Gastroesophageal sphincter (tissue), 4 donors: ENCODE data around the gene SSH2. TPM values are rescaled to one million over a fixed set of nuclear protein-coding genes. Genes with fewer than 3 reads are reported as not detected.
A peak's percentile ranks its signal among the peaks of the same experiment; 100 is the strongest.

Source experiments
- ATAC-seq: fragments of 150-250 bp; one replicate; pipeline ENCODE4 v1.9.1; 2016; ENCODE audit warnings: mild to moderate bottlenecking, moderate library complexity
- H3K27ac ChIP-seq, 4 donors: fragments of 200-600 bp; sonication (generic) in 3 of 4; 1 replicate in 3 of 4; 2 replicates in 1 of 4; pipeline ENCODE4 v1.5.1; 2016 to 2019
- H3K27me3 ChIP-seq: fragments of 200-600 bp; sonication (generic); one replicate; pipeline ENCODE4 v1.5.1; 2019
- H3K36me3 ChIP-seq, 2 donors: fragments of 200-600 bp; sonication (generic); one replicate each; pipeline ENCODE4 v1.5.1; 2019; ENCODE audit warnings: control low read depth in 1 of 2
- H3K4me1 ChIP-seq, 3 donors: fragments of 200-600 bp; sonication (generic); 1 replicate in 2 of 3; 2 replicates in 1 of 3; pipeline ENCODE4 v1.5.1; 2016 to 2019; ENCODE audit warnings: control low read depth in 2 of 3
- H3K4me3 ChIP-seq, 2 donors: fragments of 200-600 bp; sonication (generic); one replicate each; pipeline ENCODE4 v1.5.1; 2019; ENCODE audit warnings: mild to moderate bottlenecking in 1 of 2, moderate library complexity in 1 of 2
- H3K9me3 ChIP-seq, 3 donors: fragments of 200-600 bp; sonication (generic); one replicate each; pipeline ENCODE4 v1.5.1; 2017 to 2019; ENCODE audit warnings: control low read depth in 2 of 3
- EP300 ChIP-seq: sonication (generic); formaldehyde crosslinking; IDR thresholded peaks from one replicate; pipeline ENCODE4 v1.6.1; 2017; ENCODE audit warnings: antibody characterized with exemption, mild to moderate bottlenecking
- POLR2A ChIP-seq, 2 donors: fragments of 450-650 bp; IDR thresholded peaks; one replicate each; pipeline ENCODE4 v1.6.1; 2017; ENCODE audit warnings: antibody characterized with exemption in 2 of 2, mild to moderate bottlenecking in 2 of 2, moderate library complexity in 1 of 2
- POLR2AphosphoS5 ChIP-seq: sonication (generic); formaldehyde crosslinking; IDR thresholded peaks from one replicate; pipeline ENCODE4 v1.6.1; 2017; ENCODE audit warnings: antibody characterized with exemption
- WGBS, 2 donors: methylation state at CpG; one replicate each; pipeline ENCODE4 v1.1.5; 2018; ENCODE audit warnings: low coverage in 1 of 2; 5-methylcytosine and 5-hydroxymethylcytosine counted together
- small RNA-seq, 4 donors: library from RNA; depleted of rRNA; stranded (forward); fragments of <200 nt; gene quantifications; one replicate each; pipeline ENCODE3, GENCODE V24; 2016
- total RNA-seq, 4 donors: library from RNA; depleted of rRNA; stranded (reverse); fragments of >200 nt; gene quantifications; one replicate each; pipeline ENCODE4 v1.1.0, GENCODE V29; 2016
- TF ChIP-seq, protein P1 (sequence below), 4 experiments: fragments of 200-600 bp in 2 of 4; fragments of 450-650 bp in 2 of 4; sonication (generic) in 1 of 4; IDR thresholded peaks; one replicate each; pipeline ENCODE4 v1.5.1; 2017 to 2019; ENCODE audit warnings: antibody characterized with exemption in 4 of 4, mild to moderate bottlenecking in 2 of 4, moderate library complexity in 2 of 4

Gene SSH2
- total RNA-seq, 4 donors from 2014 or later, result 16.0 to 39.7 (median 24.9) TPM

DNA sequence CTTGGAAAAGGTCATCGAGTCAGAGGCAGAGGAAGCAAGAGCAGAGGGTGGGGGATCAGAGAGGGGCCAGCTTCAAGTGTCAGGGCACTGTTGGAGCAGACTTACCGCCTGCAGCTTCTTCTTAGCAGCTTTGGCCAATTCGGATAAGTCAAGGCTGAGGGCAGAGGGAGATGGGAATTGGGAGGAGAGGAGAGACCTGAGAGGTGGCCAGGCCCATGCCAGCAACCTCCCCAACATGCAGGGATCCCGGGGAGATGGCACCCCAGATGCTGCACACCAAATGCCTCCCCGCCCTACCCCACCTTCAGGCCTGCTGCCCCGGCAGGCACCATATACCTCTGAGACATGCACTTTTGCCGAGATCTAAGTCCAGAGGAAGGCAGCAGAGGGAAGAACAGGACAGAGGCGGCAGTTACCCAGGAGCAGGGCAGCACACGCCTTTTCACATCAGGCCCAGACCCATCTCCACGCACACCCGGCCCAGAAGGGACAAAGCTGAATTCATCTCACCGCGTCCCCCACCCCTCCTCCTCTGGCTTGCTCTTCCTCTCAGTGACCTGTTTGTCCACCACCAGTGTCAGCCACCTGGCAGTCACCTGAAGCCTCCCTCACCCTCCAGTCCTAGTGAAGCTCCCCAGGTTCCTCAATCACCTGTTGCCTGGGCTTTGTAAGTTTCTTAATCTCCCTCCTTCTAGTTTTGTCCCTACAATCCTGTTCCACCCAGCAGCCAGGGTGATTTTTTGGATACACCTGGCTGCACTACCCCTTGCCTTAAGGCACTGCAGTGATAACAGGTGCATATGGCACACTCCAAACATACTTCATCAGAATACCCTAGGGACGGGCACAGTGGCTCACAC is 351.2 kb downstream of the SSH2 start:
- WGBS, 2 donors, result 80 to 87% methylated on average over 1 to 7 of the region's 14 CpGs
- no peak for ATAC-seq
- Histone ChIP-seq H3K27me3 (no peaks in the 10 kb centered on the region), H3K27ac (peak overlapping the region in 2 of 4 donors; percentile 10 to 35), H3K36me3 (peaks cover 0 to 98% of the 10 kb centered on the region in 2 donors), H3K4me1 (peaks cover 0 to 56% (median 3%) of the 10 kb centered on the region in 3 donors), H3K4me3 (no peak overlapping the region), H3K9me3 (no peaks in the 10 kb centered on the region)
- TF ChIP-seq POLR2A (IDR thresholded peaks at IDR 0.05) (no peak), EP300 (no peak)
- TF ChIP-seq, protein P1, sequence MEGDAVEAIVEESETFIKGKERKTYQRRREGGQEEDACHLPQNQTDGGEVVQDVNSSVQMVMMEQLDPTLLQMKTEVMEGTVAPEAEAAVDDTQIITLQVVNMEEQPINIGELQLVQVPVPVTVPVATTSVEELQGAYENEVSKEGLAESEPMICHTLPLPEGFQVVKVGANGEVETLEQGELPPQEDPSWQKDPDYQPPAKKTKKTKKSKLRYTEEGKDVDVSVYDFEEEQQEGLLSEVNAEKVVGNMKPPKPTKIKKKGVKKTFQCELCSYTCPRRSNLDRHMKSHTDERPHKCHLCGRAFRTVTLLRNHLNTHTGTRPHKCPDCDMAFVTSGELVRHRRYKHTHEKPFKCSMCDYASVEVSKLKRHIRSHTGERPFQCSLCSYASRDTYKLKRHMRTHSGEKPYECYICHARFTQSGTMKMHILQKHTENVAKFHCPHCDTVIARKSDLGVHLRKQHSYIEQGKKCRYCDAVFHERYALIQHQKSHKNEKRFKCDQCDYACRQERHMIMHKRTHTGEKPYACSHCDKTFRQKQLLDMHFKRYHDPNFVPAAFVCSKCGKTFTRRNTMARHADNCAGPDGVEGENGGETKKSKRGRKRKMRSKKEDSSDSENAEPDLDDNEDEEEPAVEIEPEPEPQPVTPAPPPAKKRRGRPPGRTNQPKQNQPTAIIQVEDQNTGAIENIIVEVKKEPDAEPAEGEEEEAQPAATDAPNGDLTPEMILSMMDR (IDR thresholded peaks at IDR 0.05), result no peak

GRCh38 chr17:29577385-29578211 is 352.4 kb downstream of the SSH2 start:
- ATAC-seq, result no peak

GRCh38 chr17:29577001-29577370 is 353.0 kb downstream of the SSH2 start:
- Histone ChIP-seq H3K27me3 (no peaks in the 10 kb centered on the region), H3K27ac (peak overlapping the region in 2 of 4 donors; percentile 12 to 35), H3K36me3 (peaks cover 0 to 89% of the 10 kb centered on the region in 2 donors), H3K9me3 (no peaks in the 10 kb centered on the region), H3K4me1 (peaks cover 0 to 54% (median 15%) of the 10 kb centered on the region in 3 donors), H3K4me3 (no peak overlapping the region)
- WGBS, 2 donors, result 94% methylated on average over 7 of the region's 9 CpGs; no CpG with 5 or more reads in 1 of the 2 donors
- TF ChIP-seq EP300, result no peak
- TF ChIP-seq POLR2AphosphoS5, result no peak
- TF ChIP-seq, protein P1 (IDR thresholded peaks at IDR 0.05), result no peak
- TF ChIP-seq POLR2A (IDR thresholded peaks at IDR 0.05), result no peak
- no peak for ATAC-seq

More at GRCh38 chr17:29577385-29578211, 352.4 kb downstream of the SSH2 start:
- peaks cover 0 to 54% (median 11%) of the 10 kb centered on the region in 3 donors for H3K4me1 ChIP-seq
- TF ChIP-seq, protein P1 (IDR thresholded peaks at IDR 0.05), result no peak
- TF ChIP-seq EP300, result no peak
- TF ChIP-seq POLR2A (IDR thresholded peaks at IDR 0.05), result no peak
- no peak for TF ChIP-seq POLR2AphosphoS5
- H3K36me3 ChIP-seq, result peaks cover 0 to 93% of the 10 kb centered on the region in 2 donors
- H3K27me3 ChIP-seq, result no peaks in the 10 kb centered on the region
- H3K4me3 ChIP-seq, result no peak overlapping the region
- WGBS, 2 donors, result no CpG with 5 or more reads among the region's 22 CpGs
- peak overlapping the region in 3 of 4 donors; percentile 10 to 35 (median 12) for H3K27ac ChIP-seq
- H3K9me3 ChIP-seq, result no peaks in the 10 kb centered on the region

GRCh38 chr17:29576214-29577000 is 353.6 kb downstream of the SSH2 start:
- TF ChIP-seq POLR2A (IDR thresholded peaks at IDR 0.05), result no peak
- TF ChIP-seq, protein P1 (IDR thresholded peaks at IDR 0.05), result no peak
- TF ChIP-seq EP300, result no peak
- no peak for TF ChIP-seq POLR2AphosphoS5
- Histone ChIP-seq H3K9me3 (no peaks in the 10 kb centered on the region), H3K4me1 (peaks cover 0 to 54% (median 15%) of the 10 kb centered on the region in 3 donors), H3K4me3 (no peak overlapping the region), H3K27ac (no peak overlapping the region), H3K27me3 (no peaks in the 10 kb centered on the region), H3K36me3 (peaks cover 0 to 88% of the 10 kb centered on the region in 2 donors)
- no CpG with 5 or more reads among the region's 37 CpGs for WGBS, 2 donors
- ATAC-seq, result no peak

Small RNAs within 50 kb of the gene (small RNA-seq; reads per million reads assigned to genes)
- gene RF00156 (0 reads per million in 4 donors), gene RF01210 (0 reads per million in 4 donors), gene RNU6-920P (0 to 0.12 (median 0) reads per million in 4 donors)

Other genes with a start within 250 kb of the SSH2 start
- gene EFCAB5, start 11.4 kb upstream of the SSH2 start, total RNA-seq, result 1 to 10 TPM in 1 of 4 donors, under 1 TPM in 1, not detected in 2; 0.27 to 2.8 TPM
- 10 to 100 TPM; 24.8 to 39.5 (median 28.4) TPM for gene NSRP1, start 186.6 kb upstream of the SSH2 start, total RNA-seq